ENCODE data around the gene PTPRJ. TPM values are rescaled to one million over a fixed set of nuclear protein-coding genes. Genes with fewer than 3 reads are reported as not detected.

PTPRJ gene
- total RNA-seq, 1 experiment from 2014 or later = 0.30 TPM

DNA sequence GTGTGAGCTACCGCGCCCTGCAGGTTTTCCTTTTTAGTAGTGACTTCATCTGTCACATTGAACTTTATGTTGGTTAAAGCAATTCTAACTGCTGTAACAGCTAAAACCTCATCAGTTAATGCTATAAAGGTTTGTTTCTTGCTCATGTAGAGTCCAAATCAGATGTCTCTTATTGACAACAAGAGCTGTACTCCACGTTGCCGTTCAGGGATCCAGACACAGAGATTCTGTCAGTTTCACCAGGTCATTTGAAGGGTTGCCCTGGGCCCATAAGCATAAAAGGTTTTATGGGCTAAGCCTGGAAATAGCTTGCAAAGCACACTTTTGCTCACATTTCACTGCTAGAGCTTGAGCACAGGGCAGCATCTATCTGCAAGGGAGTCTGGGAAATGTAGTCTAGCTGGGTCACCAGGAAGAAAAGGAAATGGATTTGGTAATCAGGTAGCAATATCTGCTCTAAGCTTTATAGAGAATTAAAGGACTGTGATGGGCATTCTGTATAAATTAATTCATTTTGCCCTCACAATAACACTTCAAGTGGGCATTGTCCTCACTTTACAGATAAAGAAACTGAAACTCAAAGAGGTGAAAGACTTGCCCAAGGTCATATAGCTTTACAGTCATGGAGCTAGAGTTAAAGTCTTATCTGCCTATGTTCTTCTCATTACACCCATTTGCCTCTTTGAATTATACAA, 25.2 kb upstream of the PTPRJ start:
- H3K27ac Mint-ChIP-seq (ENCODE audit: low read depth, unreplicated experiment) = no peak overlapping the region
- no peak for DNase-seq (ENCODE audit: unreplicated experiment)
- H3K36me3 Mint-ChIP-seq (ENCODE audit: insufficient read depth, unreplicated experiment) = no peaks in the 10 kb centered on the region
- ChIA-PET CTCF (interaction anchor here (0.7 to 0.9 kb wide), 3 partner anchors 63 to 155 kb away, joined by 3 to 10 read pairs (median 3); no protein-coding TSS in a partner anchor), POLR2A (interaction anchor here (0.9 to 1.0 kb wide), 2 partner anchors 9 to 10 kb away, joined by 3 read pairs; no protein-coding TSS in a partner anchor)
- no peaks in the 10 kb centered on the region for H3K9me3 Mint-ChIP-seq (ENCODE audit: unreplicated experiment)
- no peaks in the 10 kb centered on the region for H3K27me3 Mint-ChIP-seq (ENCODE audit: insufficient read depth, unreplicated experiment)
- TF ChIP-seq, protein P1, sequence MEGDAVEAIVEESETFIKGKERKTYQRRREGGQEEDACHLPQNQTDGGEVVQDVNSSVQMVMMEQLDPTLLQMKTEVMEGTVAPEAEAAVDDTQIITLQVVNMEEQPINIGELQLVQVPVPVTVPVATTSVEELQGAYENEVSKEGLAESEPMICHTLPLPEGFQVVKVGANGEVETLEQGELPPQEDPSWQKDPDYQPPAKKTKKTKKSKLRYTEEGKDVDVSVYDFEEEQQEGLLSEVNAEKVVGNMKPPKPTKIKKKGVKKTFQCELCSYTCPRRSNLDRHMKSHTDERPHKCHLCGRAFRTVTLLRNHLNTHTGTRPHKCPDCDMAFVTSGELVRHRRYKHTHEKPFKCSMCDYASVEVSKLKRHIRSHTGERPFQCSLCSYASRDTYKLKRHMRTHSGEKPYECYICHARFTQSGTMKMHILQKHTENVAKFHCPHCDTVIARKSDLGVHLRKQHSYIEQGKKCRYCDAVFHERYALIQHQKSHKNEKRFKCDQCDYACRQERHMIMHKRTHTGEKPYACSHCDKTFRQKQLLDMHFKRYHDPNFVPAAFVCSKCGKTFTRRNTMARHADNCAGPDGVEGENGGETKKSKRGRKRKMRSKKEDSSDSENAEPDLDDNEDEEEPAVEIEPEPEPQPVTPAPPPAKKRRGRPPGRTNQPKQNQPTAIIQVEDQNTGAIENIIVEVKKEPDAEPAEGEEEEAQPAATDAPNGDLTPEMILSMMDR (IDR thresholded peaks at IDR 0.05; ENCODE audit: unreplicated experiment) = no peak
- BruUV-seq (replicated peaks) = no TSS peak
- H3K4me1 Mint-ChIP-seq (ENCODE audit: insufficient read depth, unreplicated experiment) = no peaks in the 10 kb centered on the region
- H3K4me3 Mint-ChIP-seq (ENCODE audit: unreplicated experiment) = no peak overlapping the region
- intact Hi-C loops (cut with micrococcal nuclease) = no loop called here

DNA sequence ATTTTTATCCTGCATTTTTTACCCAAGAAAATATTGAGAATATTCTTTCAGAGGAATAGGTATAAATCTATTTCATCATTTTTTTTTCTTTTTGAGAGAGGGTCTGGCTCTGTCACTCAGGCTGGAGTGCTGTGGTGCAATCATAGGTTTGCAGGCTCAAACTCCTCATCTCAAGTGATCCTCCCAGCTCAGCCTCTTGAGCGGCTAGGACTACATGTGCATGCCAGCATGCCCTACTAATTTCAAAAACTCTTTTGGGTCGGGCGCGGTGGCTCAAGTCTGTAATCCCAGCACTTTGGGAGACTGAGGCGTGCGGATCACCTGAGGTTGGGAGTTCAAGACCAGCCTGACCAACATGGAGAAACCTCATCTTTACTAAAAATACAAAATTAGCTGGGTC, 20.3 kb upstream of the PTPRJ start:
- Mint-ChIP-seq H3K27me3 (ENCODE audit: insufficient read depth, unreplicated experiment) (no peaks in the 10 kb centered on the region), H3K27ac (ENCODE audit: low read depth, unreplicated experiment) (no peak overlapping the region), H3K36me3 (ENCODE audit: insufficient read depth, unreplicated experiment) (no peaks in the 10 kb centered on the region), H3K4me3 (ENCODE audit: unreplicated experiment) (no peak overlapping the region), H3K4me1 (ENCODE audit: insufficient read depth, unreplicated experiment) (no peaks in the 10 kb centered on the region), H3K9me3 (ENCODE audit: unreplicated experiment) (no peaks in the 10 kb centered on the region)
- BruUV-seq (replicated peaks) = no TSS peak
- no peak for DNase-seq (ENCODE audit: unreplicated experiment)
- ChIA-PET CTCF (interaction anchor here (0.7 kb wide), 1 partner anchor 12 kb away, joined by 3 read pairs; no protein-coding TSS in a partner anchor), POLR2A (no interaction called here)
- intact Hi-C loops (cut with micrococcal nuclease) = no loop called here
- TF ChIP-seq, protein P1 (IDR thresholded peaks at IDR 0.05; ENCODE audit: unreplicated experiment) = no peak

DNA sequence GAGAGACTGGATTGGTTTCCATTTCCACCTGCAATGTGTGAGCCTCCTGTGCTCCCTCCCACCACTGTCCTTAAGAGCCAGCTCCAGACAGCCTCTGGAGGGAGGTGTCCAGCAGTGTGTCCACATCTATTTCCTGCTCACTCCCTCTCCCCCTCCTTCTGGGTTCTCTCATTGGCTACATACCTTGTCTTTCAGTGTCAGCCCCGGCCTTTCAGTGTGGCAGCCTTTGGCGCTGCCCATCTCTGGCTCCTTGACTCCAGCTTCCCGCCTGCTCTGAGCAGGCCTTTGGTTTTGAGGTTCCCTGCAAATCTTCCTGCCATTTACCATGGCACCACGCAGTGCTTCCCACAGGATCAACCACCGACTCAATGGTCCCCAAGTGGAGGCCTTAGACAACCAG, 19.0 kb upstream of the PTPRJ start:
- TF ChIP-seq, protein P1 (IDR thresholded peaks at IDR 0.05; ENCODE audit: unreplicated experiment) = no peak
- ChIA-PET CTCF (interaction anchor here (1.6 kb wide), 1 partner anchor 149 kb away, joined by 6 read pairs; no protein-coding TSS in a partner anchor), POLR2A (interaction anchor here (0.6 kb wide), 1 partner anchor 14 kb away, joined by 3 read pairs; no protein-coding TSS in a partner anchor)
- no peak for DNase-seq (ENCODE audit: unreplicated experiment)
- Mint-ChIP-seq H3K36me3 (ENCODE audit: insufficient read depth, unreplicated experiment) (no peaks in the 10 kb centered on the region), H3K27me3 (ENCODE audit: insufficient read depth, unreplicated experiment) (no peaks in the 10 kb centered on the region), H3K27ac (ENCODE audit: low read depth, unreplicated experiment) (no peak overlapping the region), H3K4me3 (ENCODE audit: unreplicated experiment) (no peak overlapping the region), H3K4me1 (ENCODE audit: insufficient read depth, unreplicated experiment) (no peaks in the 10 kb centered on the region), H3K9me3 (ENCODE audit: unreplicated experiment) (no peaks in the 10 kb centered on the region)
- no TSS peak for BruUV-seq (replicated peaks)
- intact Hi-C loops (cut with micrococcal nuclease) = no loop called here

DNA sequence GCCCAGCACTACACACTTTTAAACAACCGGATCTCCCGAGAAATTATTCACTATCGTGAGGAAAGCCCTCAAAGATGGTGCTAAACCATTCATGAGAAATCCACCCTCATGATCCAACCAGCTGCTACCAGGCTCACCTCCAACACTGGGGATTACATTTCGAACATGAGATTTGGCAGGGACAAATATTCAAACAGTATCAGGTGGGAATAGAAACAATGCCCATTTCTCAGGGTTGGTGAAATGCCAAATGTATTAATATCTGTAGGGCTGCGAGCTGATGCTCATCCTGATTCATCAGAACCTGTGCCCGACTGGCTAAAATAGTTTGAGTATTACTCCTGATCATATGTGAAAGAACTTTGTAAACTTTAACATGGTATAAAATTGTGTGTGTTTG, 15.8 kb upstream of the PTPRJ start:
- H3K36me3 Mint-ChIP-seq (ENCODE audit: insufficient read depth, unreplicated experiment) = no peaks in the 10 kb centered on the region
- CTCF ChIA-PET = interaction anchor here (0.8 to 1.6 kb wide), 2 partner anchors 131 to 146 kb away, joined by 3 to 5 read pairs; no protein-coding TSS in a partner anchor
- POLR2A ChIA-PET = interaction anchor here (1.0 kb wide), 1 partner anchor 10 kb away, joined by 3 read pairs; no protein-coding TSS in a partner anchor
- DNase-seq (ENCODE audit: unreplicated experiment) = no peak
- no peaks in the 10 kb centered on the region for H3K9me3 Mint-ChIP-seq (ENCODE audit: unreplicated experiment)
- TF ChIP-seq, protein P1 (IDR thresholded peaks at IDR 0.05; ENCODE audit: unreplicated experiment) = no peak
- intact Hi-C loops (cut with micrococcal nuclease) = no loop called here
- H3K27me3 Mint-ChIP-seq (ENCODE audit: insufficient read depth, unreplicated experiment) = no peaks in the 10 kb centered on the region
- no peaks in the 10 kb centered on the region for H3K4me1 Mint-ChIP-seq (ENCODE audit: insufficient read depth, unreplicated experiment)
- no peak overlapping the region for H3K4me3 Mint-ChIP-seq (ENCODE audit: unreplicated experiment)
- no TSS peak for BruUV-seq (replicated peaks)
- no peak overlapping the region for H3K27ac Mint-ChIP-seq (ENCODE audit: low read depth, unreplicated experiment)

Measured in MCF 10A (cell line).